Gastroesophageal sphincter (tissue), 4 donors: Measurements from ENCODE around the gene ADAMTS12. TPM values are rescaled to one million over a fixed set of nuclear protein-coding genes. Genes with fewer than 3 reads are reported as not detected.
"Not testable (repeated sequence)": the region's sequence is repeated elsewhere in the genome, so short reads cannot be mapped to it uniquely, and the experiment has no call there.

Experiments
- ATAC-seq: fragments of 150-250 bp; one replicate; pipeline ENCODE4 v1.9.1; 2016; ENCODE audit warnings: mild to moderate bottlenecking, moderate library complexity
- H3K27ac ChIP-seq, 4 donors: fragments of 200-600 bp; sonication (generic) in 3 of 4; 1 replicate in 3 of 4; 2 replicates in 1 of 4; pipeline ENCODE4 v1.5.1; 2016 to 2019
- H3K27me3 ChIP-seq: fragments of 200-600 bp; sonication (generic); one replicate; pipeline ENCODE4 v1.5.1; 2019
- H3K36me3 ChIP-seq, 2 donors: fragments of 200-600 bp; sonication (generic); one replicate each; pipeline ENCODE4 v1.5.1; 2019; ENCODE audit warnings: control low read depth in 1 of 2
- H3K4me1 ChIP-seq, 3 donors: fragments of 200-600 bp; sonication (generic); 1 replicate in 2 of 3; 2 replicates in 1 of 3; pipeline ENCODE4 v1.5.1; 2016 to 2019; ENCODE audit warnings: control low read depth in 2 of 3
- H3K4me3 ChIP-seq, 2 donors: fragments of 200-600 bp; sonication (generic); one replicate each; pipeline ENCODE4 v1.5.1; 2019; ENCODE audit warnings: mild to moderate bottlenecking in 1 of 2, moderate library complexity in 1 of 2
- H3K9me3 ChIP-seq, 3 donors: fragments of 200-600 bp; sonication (generic); one replicate each; pipeline ENCODE4 v1.5.1; 2017 to 2019; ENCODE audit warnings: control low read depth in 2 of 3
- CTCF ChIP-seq, 4 experiments: fragments of 200-600 bp in 2 of 4; fragments of 450-650 bp in 2 of 4; sonication (generic) in 1 of 4; IDR thresholded peaks; one replicate each; pipeline ENCODE4 v1.5.1; 2017 to 2019; ENCODE audit warnings: antibody characterized with exemption in 4 of 4, mild to moderate bottlenecking in 2 of 4, moderate library complexity in 2 of 4
- EP300 ChIP-seq: sonication (generic); formaldehyde crosslinking; IDR thresholded peaks from one replicate; pipeline ENCODE4 v1.6.1; 2017; ENCODE audit warnings: antibody characterized with exemption, mild to moderate bottlenecking
- POLR2A ChIP-seq, 2 donors: fragments of 450-650 bp; IDR thresholded peaks; one replicate each; pipeline ENCODE4 v1.6.1; 2017; ENCODE audit warnings: antibody characterized with exemption in 2 of 2, mild to moderate bottlenecking in 2 of 2, moderate library complexity in 1 of 2
- POLR2AphosphoS5 ChIP-seq: sonication (generic); formaldehyde crosslinking; IDR thresholded peaks from one replicate; pipeline ENCODE4 v1.6.1; 2017; ENCODE audit warnings: antibody characterized with exemption
- WGBS, 2 donors: methylation state at CpG; one replicate each; pipeline ENCODE4 v1.1.5; 2018; ENCODE audit warnings: low coverage in 1 of 2; 5-methylcytosine and 5-hydroxymethylcytosine counted together
- total RNA-seq, 4 donors: library from RNA; depleted of rRNA; stranded (reverse); fragments of >200 nt; gene quantifications; one replicate each; pipeline ENCODE4 v1.1.0, GENCODE V29; 2016

ADAMTS12 gene
- total RNA-seq, 4 donors from 2014 or later: 2.6 to 6.5 (median 5.2) TPM

- Histone ChIP-seq H3K27me3 (no peaks in the 10 kb centered on the region), H3K36me3 (no peaks in the 10 kb centered on the region), H3K27ac (no peak overlapping the region), H3K9me3 (no peaks in the 10 kb centered on the region), H3K4me1 (peaks cover 0 to 33% (median 0%) of the 10 kb centered on the region in 3 donors), H3K4me3 (no peak overlapping the region)
- TF ChIP-seq EP300 (no peak), CTCF (IDR thresholded peaks at IDR 0.05) (no peak), POLR2A (IDR thresholded peaks at IDR 0.05) (no peak), POLR2AphosphoS5 (no peak)
- ATAC-seq: no peak
- 67 to 71% methylated on average over 2 of the region's 2 CpGs for WGBS, 2 donors
Observed at GRCh38 chr5:33563530-33563929, 328.3 kb downstream of the ADAMTS12 start.

- H3K27me3 ChIP-seq: no peaks in the 10 kb centered on the region
- WGBS, 2 donors: 38 to 40% methylated on average over 1 of the region's 1 CpG
- peak; percentile 54 for TF ChIP-seq POLR2AphosphoS5
- TF ChIP-seq POLR2A (IDR thresholded peaks at IDR 0.05): no peak
- no peak for TF ChIP-seq CTCF (IDR thresholded peaks at IDR 0.05)
- no peak for TF ChIP-seq EP300
- H3K4me1 ChIP-seq: peaks cover 0 to 34% (median 3%) of the 10 kb centered on the region in 3 donors
- H3K9me3 ChIP-seq: no peaks in the 10 kb centered on the region
- H3K36me3 ChIP-seq: no peaks in the 10 kb centered on the region
- no peak overlapping the region for H3K27ac ChIP-seq
- no peak overlapping the region for H3K4me3 ChIP-seq
- ATAC-seq: peak; percentile 46
Observed at GRCh38 chr5:33558489-33558888, 333.3 kb downstream of the ADAMTS12 start.

- Histone ChIP-seq H3K4me1 (peaks cover 0 to 30% (median 3%) of the 10 kb centered on the region in 3 donors), H3K4me3 (no peak overlapping the region), H3K36me3 (no peaks in the 10 kb centered on the region), H3K9me3 (no peaks in the 10 kb centered on the region), H3K27ac (no peak overlapping the region), H3K27me3 (no peaks in the 10 kb centered on the region)
- WGBS, 2 donors: 83 to 100% methylated on average over 1 to 3 of the region's 3 CpGs
- TF ChIP-seq POLR2A (IDR thresholded peaks at IDR 0.05) (no peak), EP300 (no peak)
- ATAC-seq: no peak
Observed at GRCh38 chr5:33557605-33558004, 334.2 kb downstream of the ADAMTS12 start.

- H3K4me3 ChIP-seq: no peak overlapping the region
- H3K36me3 ChIP-seq: no peaks in the 10 kb centered on the region
- no peaks in the 10 kb centered on the region for H3K27me3 ChIP-seq
- no peaks in the 10 kb centered on the region for H3K9me3 ChIP-seq
- TF ChIP-seq POLR2AphosphoS5 (no peak), CTCF (IDR thresholded peaks at IDR 0.05) (no peak), EP300 (no peak), POLR2A (IDR thresholded peaks at IDR 0.05) (no peak)
- no peak for ATAC-seq
- H3K27ac ChIP-seq: no peak overlapping the region
- 30 to 46% methylated on average over 2 to 7 of the region's 8 CpGs for WGBS, 2 donors
- H3K4me1 ChIP-seq: peaks cover 0 to 30% (median 3%) of the 10 kb centered on the region in 3 donors
Observed at GRCh38 chr5:33556330-33557328, 335.2 kb downstream of the ADAMTS12 start.

GRCh38 chr5:33549982-33550567 is 341.7 kb downstream of the ADAMTS12 start:
- Histone ChIP-seq H3K9me3 (no peaks in the 10 kb centered on the region), H3K27ac (no peak overlapping the region), H3K4me3 (no peak overlapping the region), H3K4me1 (no peaks in the 10 kb centered on the region), H3K27me3 (no peaks in the 10 kb centered on the region), H3K36me3 (no peaks in the 10 kb centered on the region)
- no peak for TF ChIP-seq POLR2AphosphoS5
- no peak for TF ChIP-seq POLR2A (IDR thresholded peaks at IDR 0.05)
- no peak for TF ChIP-seq EP300
- WGBS, 2 donors: 91 to 96% methylated on average over 6 of the region's 6 CpGs
- ATAC-seq: no peak

- WGBS, 2 donors: 95 to 100% methylated on average over 2 to 4 of the region's 10 CpGs
- H3K9me3 ChIP-seq, H3K36me3 ChIP-seq, H3K27me3 ChIP-seq, H3K4me3 ChIP-seq, H3K27ac ChIP-seq, ATAC-seq: not testable (repeated sequence)
- peaks cover 0 to 12% (median 0%) of the 10 kb centered on the region in 3 donors for H3K4me1 ChIP-seq
Observed at GRCh38 chr5:33539790-33540189, 352.0 kb downstream of the ADAMTS12 start.
